ENCODE results near the gene SMOC2. TPM values are rescaled to one million over a fixed set of nuclear protein-coding genes. Genes with fewer than 3 reads are reported as not detected.

The SMOC2 gene
- total RNA-seq, 1 donor = 0.36 TPM

DNA sequence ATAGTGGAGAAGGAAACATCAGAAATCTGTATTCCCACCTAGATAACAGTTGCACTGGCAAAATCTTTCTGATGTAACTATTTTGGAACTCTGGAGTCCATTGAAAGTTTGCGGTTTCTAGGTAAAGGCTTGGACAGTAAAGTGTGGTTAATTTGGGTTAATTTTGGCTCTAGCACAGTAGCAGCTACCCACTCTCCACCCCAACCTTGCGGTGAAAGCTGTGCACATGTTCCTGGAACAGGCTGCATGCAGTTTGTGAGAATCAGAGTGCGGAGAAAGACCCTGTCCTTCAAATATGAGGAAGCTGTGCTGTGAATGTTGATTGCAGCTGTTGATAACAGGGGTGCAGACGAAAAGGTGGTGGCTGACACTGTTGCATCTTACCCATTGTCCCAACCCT is 38.4 kb downstream of the SMOC2 start:
- no peaks in the 10 kb centered on the region for H3K27me3 ChIP-seq (ENCODE audit: insufficient read depth, low read length)
- H3K9me3 ChIP-seq (ENCODE audit: low read depth, low read length) = no peaks in the 10 kb centered on the region
- no peak overlapping the region for H2AFZ ChIP-seq (ENCODE audit: low read length)
- no peaks in the 10 kb centered on the region for H3K4me1 ChIP-seq (ENCODE audit: insufficient read depth, low read length)
- no peaks in the 10 kb centered on the region for H3K79me2 ChIP-seq (ENCODE audit: insufficient read depth, low read length)
- H3K27ac ChIP-seq (ENCODE audit: low read depth, low read length) = no peak overlapping the region
- no peak overlapping the region for H3K4me3 ChIP-seq (ENCODE audit: insufficient read depth, low read length)
- no peak overlapping the region for H3K4me2 ChIP-seq (ENCODE audit: insufficient read depth, low read length)
- DNase-seq (ENCODE audit: insufficient read length, low spot score, missing footprints) = no peak
- H4K20me1 ChIP-seq (ENCODE audit: insufficient read depth, low read length) = no peaks in the 10 kb centered on the region
- TF ChIP-seq, protein P1, sequence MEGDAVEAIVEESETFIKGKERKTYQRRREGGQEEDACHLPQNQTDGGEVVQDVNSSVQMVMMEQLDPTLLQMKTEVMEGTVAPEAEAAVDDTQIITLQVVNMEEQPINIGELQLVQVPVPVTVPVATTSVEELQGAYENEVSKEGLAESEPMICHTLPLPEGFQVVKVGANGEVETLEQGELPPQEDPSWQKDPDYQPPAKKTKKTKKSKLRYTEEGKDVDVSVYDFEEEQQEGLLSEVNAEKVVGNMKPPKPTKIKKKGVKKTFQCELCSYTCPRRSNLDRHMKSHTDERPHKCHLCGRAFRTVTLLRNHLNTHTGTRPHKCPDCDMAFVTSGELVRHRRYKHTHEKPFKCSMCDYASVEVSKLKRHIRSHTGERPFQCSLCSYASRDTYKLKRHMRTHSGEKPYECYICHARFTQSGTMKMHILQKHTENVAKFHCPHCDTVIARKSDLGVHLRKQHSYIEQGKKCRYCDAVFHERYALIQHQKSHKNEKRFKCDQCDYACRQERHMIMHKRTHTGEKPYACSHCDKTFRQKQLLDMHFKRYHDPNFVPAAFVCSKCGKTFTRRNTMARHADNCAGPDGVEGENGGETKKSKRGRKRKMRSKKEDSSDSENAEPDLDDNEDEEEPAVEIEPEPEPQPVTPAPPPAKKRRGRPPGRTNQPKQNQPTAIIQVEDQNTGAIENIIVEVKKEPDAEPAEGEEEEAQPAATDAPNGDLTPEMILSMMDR (IDR thresholded peaks at IDR 0.05; ENCODE audit: extremely low read depth, low read depth, low read length) = no peak
- no peaks in the 10 kb centered on the region for H3K36me3 ChIP-seq (ENCODE audit: insufficient read depth, low read length)

GRCh38 chr6:168480481-168480880 is 39.5 kb downstream of the SMOC2 start:
- no peaks in the 10 kb centered on the region for H3K79me2 ChIP-seq (ENCODE audit: insufficient read depth, low read length)
- no peaks in the 10 kb centered on the region for H3K27me3 ChIP-seq (ENCODE audit: insufficient read depth, low read length)
- no peak for DNase-seq (ENCODE audit: insufficient read length, low spot score, missing footprints)
- H3K9me3 ChIP-seq (ENCODE audit: low read depth, low read length) = no peaks in the 10 kb centered on the region
- H3K27ac ChIP-seq (ENCODE audit: low read depth, low read length) = no peak overlapping the region
- TF ChIP-seq, protein P1 (IDR thresholded peaks at IDR 0.05; ENCODE audit: extremely low read depth, low read depth, low read length) = no peak
- H3K4me3 ChIP-seq (ENCODE audit: insufficient read depth, low read length) = no peak overlapping the region
- H3K4me2 ChIP-seq (ENCODE audit: insufficient read depth, low read length) = no peak overlapping the region
- H2AFZ ChIP-seq (ENCODE audit: low read length) = no peak overlapping the region
- no peaks in the 10 kb centered on the region for H4K20me1 ChIP-seq (ENCODE audit: insufficient read depth, low read length)
- no peaks in the 10 kb centered on the region for H3K36me3 ChIP-seq (ENCODE audit: insufficient read depth, low read length)
- no peaks in the 10 kb centered on the region for H3K4me1 ChIP-seq (ENCODE audit: insufficient read depth, low read length)

DNA sequence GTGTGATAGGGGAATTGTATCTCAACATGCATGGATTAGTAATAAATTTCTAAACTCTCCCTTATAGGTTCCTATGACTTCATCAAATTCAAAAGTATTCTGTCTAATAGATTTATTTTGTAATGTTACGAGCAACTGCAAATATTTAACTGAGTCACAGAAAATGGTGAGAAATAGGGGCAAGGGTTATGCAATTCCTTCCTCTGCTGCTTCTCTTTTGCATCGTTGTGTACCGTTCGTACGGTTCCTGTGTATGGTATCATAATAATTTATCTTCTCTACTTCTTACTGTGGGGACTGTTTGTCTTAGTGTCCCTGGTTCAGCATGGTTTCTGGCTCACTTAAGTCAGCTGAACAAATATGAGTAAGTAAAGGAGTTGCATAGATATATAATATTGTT is 44.8 kb downstream of the SMOC2 start:
- Histone ChIP-seq H3K27me3 (ENCODE audit: insufficient read depth, low read length) (no peaks in the 10 kb centered on the region), H3K79me2 (ENCODE audit: insufficient read depth, low read length) (no peaks in the 10 kb centered on the region), H4K20me1 (ENCODE audit: insufficient read depth, low read length) (no peaks in the 10 kb centered on the region), H3K9me3 (ENCODE audit: low read depth, low read length) (no peaks in the 10 kb centered on the region), H3K4me1 (ENCODE audit: insufficient read depth, low read length) (no peaks in the 10 kb centered on the region), H3K27ac (ENCODE audit: low read depth, low read length) (no peak overlapping the region), H2AFZ (ENCODE audit: low read length) (no peak overlapping the region), H3K4me2 (ENCODE audit: insufficient read depth, low read length) (no peak overlapping the region), H3K4me3 (ENCODE audit: insufficient read depth, low read length) (no peak overlapping the region), H3K36me3 (ENCODE audit: insufficient read depth, low read length) (no peaks in the 10 kb centered on the region)
- TF ChIP-seq, protein P1 (IDR thresholded peaks at IDR 0.05; ENCODE audit: extremely low read depth, low read depth, low read length) = no peak
- DNase-seq (ENCODE audit: insufficient read length, low spot score, missing footprints) = no peak

- H4K20me1 ChIP-seq (ENCODE audit: insufficient read depth, low read length) = no peaks in the 10 kb centered on the region
- H3K79me2 ChIP-seq (ENCODE audit: insufficient read depth, low read length) = no peaks in the 10 kb centered on the region
- TF ChIP-seq, protein P1 (IDR thresholded peaks at IDR 0.05; ENCODE audit: extremely low read depth, low read depth, low read length) = no peak
- no peak for DNase-seq (ENCODE audit: insufficient read length, low spot score, missing footprints)
- no peaks in the 10 kb centered on the region for H3K27me3 ChIP-seq (ENCODE audit: insufficient read depth, low read length)
- no peaks in the 10 kb centered on the region for H3K4me1 ChIP-seq (ENCODE audit: insufficient read depth, low read length)
- H3K9me3 ChIP-seq (ENCODE audit: low read depth, low read length) = no peaks in the 10 kb centered on the region
- no peaks in the 10 kb centered on the region for H3K36me3 ChIP-seq (ENCODE audit: insufficient read depth, low read length)
- no peak overlapping the region for H3K4me3 ChIP-seq (ENCODE audit: insufficient read depth, low read length)
- no peak overlapping the region for H3K27ac ChIP-seq (ENCODE audit: low read depth, low read length)
- H3K4me2 ChIP-seq (ENCODE audit: insufficient read depth, low read length) = no peak overlapping the region
- H2AFZ ChIP-seq (ENCODE audit: low read length) = no peak overlapping the region
Measured at GRCh38 chr6:168490757-168491156, 49.8 kb downstream of the SMOC2 start.
